Choroid plexus epithelial cell (primary cell): ENCODE results near the gene CAMK1D.

Source experiments
- DNase-seq: peaks from one replicate; pipeline ENCODE4 v3.0.0-alpha.2; 2010; ENCODE audit warnings: low read depth
- H3K4me3 ChIP-seq: 2 replicates; pipeline ENCODE4 v1.5.1; 2011; ENCODE audit warnings: low read depth, mild to moderate bottlenecking, control low read depth, low read length, moderate library complexity
- CTCF ChIP-seq: conservative IDR thresholded peaks from 2 replicates; pipeline ENCODE4 v1.5.1; 2011; ENCODE audit warnings: low read depth, mild to moderate bottlenecking, control low read depth, inconsistent platforms, low read length, moderate library complexity

Gene CAMK1D

GRCh38 chr10:12609435-12609834 lies 260.1 kb downstream of the CAMK1D start:
- no peak for TF ChIP-seq CTCF
- DNase-seq, result no peak
- no peak overlapping the region for H3K4me3 ChIP-seq

DNA sequence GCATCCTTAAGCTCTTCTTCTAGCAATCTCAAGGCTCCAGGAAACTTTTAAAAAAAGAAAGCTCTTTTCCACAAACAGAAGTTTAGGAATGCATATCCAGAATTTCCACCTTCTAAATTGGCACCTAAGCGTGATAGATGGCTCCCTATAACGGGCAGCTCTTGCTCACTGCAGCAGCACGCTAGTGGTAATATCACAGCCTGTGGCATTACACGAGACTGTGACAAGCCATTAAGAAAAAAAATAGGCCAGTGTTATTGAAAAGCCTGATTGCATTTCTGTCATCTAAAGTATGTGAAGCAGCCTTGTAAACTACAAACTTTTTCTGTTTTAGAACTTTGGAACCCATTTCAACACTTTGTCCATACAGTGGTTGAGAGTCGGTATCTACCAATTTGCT lies 263.8 kb downstream of the CAMK1D start:
- DNase-seq, result no peak
- TF ChIP-seq CTCF, result no peak
- no peak overlapping the region for H3K4me3 ChIP-seq

- DNase-seq, result no peak
- no peak overlapping the region for H3K4me3 ChIP-seq
- TF ChIP-seq CTCF, result no peak
Measured at GRCh38 chr10:12614177-12614995, 265.0 kb downstream of the CAMK1D start.

- H3K4me3 ChIP-seq, result no peak overlapping the region
- TF ChIP-seq CTCF, result no peak
- no peak for DNase-seq
Measured at GRCh38 chr10:12615296-12616220, 266.2 kb downstream of the CAMK1D start.

DNA sequence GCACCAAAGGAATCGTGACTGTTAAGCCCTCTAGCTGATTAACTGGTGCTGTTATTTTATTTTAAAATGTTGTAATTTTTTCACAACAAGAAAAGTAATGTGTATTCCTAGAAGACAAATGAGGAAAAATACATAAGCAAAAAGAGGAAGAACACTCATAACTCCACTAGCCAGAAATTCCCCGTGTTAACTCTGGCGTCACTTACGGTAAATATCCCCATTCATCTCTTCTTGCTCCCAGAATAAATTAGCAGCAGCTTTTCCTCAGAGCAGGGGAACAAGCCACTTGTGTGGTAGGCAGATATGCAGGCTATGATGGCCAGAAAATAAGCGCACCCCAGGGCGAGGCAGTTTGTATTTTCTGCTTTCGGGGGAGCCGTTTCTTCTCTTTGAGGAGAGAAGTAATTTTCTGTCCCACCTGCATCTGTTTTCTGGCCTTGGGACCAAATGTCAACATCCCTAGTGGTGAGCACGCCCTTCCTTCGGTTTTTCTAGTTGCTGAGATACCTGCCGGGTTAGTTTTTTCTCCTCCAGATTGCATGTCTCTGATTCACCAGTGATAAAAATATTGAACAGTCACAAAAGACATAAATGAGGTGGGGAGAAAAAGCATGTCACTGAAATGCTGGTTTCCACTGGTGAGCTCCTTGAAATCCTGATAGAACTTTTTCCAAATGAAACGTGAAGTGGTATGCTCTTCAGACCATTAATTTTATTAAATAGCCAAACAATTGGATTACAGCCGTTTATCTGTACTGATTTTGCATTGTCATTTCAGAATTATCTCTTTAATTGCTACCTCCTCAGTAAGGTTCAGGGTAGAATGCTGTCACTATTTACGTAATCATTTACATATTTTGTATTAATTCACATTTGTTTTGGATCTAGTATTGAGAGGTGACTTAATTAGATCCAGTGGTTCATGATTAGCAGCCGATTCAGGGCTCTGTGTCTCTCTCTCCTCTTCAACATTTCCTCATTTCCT lies 268.1 kb downstream of the CAMK1D start:
- DNase-seq, result no peak
- no peak overlapping the region for H3K4me3 ChIP-seq
- no peak for TF ChIP-seq CTCF

GRCh38 chr10:12622016-12622415 lies 272.7 kb downstream of the CAMK1D start:
- no peak overlapping the region for H3K4me3 ChIP-seq
- TF ChIP-seq CTCF, result no peak
- no peak for DNase-seq
